ENCODE measurements around the gene CACNB4. TPM values are rescaled to one million over a fixed set of nuclear protein-coding genes. Genes with fewer than 3 reads are reported as not detected.

CACNB4 gene
- total and polyA plus RNA-seq, 2 donors = 3.0 to 3.5 TPM

DNA sequence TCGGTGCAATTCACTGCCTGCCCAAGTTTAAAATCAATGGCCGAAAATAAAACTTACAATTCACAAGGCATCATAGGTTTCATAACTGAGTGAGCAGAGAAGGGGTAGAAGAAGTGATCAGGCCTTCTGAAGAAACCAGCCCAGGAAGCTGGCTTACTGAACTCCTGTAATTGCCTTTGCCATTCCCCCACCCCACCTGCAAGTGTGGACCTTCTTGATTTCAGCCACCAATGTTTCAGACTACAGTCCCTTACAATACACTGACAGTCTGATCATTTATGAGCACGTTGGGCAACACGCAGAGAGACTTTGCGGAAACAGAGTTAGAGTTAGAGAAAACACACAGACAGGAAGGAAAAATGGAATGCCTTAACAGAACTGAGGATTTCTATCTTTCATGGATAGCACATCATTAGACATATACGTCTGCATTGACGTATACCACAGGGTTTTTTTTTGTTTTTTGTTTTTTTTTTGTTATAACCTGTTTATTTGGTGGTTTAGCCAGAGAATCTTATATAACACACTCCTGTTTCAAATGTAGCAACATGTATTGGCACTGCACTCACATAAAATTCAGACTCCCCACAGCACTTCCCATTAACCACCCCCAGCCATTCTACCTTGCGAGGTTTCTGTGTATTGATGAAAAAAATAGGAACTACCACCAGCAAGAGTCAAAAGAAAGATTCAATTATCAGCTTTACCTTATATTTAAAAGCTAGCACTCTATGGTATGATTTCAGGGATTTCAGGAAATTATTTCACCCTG is 126.4 kb downstream of the CACNB4 start:
- no peaks in the 10 kb centered on the region for H3K27me3 ChIP-seq (ENCODE audit: control insufficient read depth in 2 of 2, insufficient read depth in 1 of 2, low read length in 1 of 2)
- no peak overlapping the region for H3K4me3 ChIP-seq (ENCODE audit: low read length in 2 of 2)
- 98% methylated on average over 8 of the region's 8 CpGs for WGBS
- H3K36me3 ChIP-seq (ENCODE audit: control insufficient read depth in 2 of 2, insufficient read depth in 2 of 2, low read length in 1 of 2) = no peaks in the 10 kb centered on the region
- no peaks in the 10 kb centered on the region for H3K9me3 ChIP-seq (ENCODE audit: control insufficient read depth in 2 of 2, insufficient read depth in 1 of 2, low read length in 1 of 2)
- no peak overlapping the region for H3K27ac ChIP-seq (ENCODE audit: low read depth in 1 of 2, low read length in 1 of 2)
- no peak for DNase-seq (ENCODE audit: low read depth in 6 of 9, low spot score in 9 of 9)
- H3K4me1 ChIP-seq (ENCODE audit: control insufficient read depth in 2 of 2, insufficient read depth in 2 of 2, low read length in 2 of 2) = peaks cover 0 to 8% of the 10 kb centered on the region in 2 donors

DNA sequence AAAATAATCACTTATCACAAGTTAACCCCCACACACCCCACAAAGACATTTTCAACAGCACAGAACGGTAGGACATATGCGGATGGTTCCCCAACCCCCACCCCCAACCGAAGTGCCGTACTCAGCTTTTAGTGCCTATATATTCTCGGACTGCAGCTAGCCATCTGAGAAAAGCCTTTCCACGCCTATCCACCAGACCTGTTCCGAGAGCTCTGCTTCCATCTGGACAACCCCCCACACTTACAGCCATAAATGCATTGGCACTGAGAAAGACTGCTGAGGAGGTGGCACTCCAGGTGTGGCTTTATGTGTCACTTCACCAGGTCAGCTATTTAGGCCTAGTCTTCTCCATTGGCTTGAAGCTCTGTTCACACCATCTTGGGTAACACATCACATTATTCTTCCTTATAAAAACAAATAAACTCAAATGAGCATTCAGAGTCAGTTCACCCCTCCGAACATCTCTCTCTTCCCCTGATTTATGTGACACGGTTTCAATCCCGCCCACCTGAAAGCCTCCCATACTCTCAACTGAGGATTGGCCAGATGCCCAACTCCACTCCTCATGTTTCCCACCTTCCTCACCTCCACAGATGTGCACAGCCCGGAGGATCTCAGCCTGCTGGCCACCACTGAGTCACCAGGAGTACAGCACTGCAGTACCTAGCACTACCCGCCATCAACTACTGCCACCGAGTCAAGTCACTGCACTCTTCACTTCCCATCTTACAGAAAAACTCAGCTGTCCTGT is 127.4 kb downstream of the CACNB4 start:
- no peaks in the 10 kb centered on the region for H3K27me3 ChIP-seq (ENCODE audit: control insufficient read depth in 2 of 2, insufficient read depth in 1 of 2, low read length in 1 of 2)
- 97% methylated on average over 13 of the region's 13 CpGs for WGBS
- H3K4me3 ChIP-seq (ENCODE audit: low read length in 2 of 2) = no peak overlapping the region
- H3K36me3 ChIP-seq (ENCODE audit: control insufficient read depth in 2 of 2, insufficient read depth in 2 of 2, low read length in 1 of 2) = no peaks in the 10 kb centered on the region
- H3K4me1 ChIP-seq (ENCODE audit: control insufficient read depth in 2 of 2, insufficient read depth in 2 of 2, low read length in 2 of 2) = peaks cover 0 to 8% of the 10 kb centered on the region in 2 donors
- H3K27ac ChIP-seq (ENCODE audit: low read depth in 1 of 2, low read length in 1 of 2) = no peak overlapping the region
- DNase-seq (ENCODE audit: low read depth in 6 of 9, low spot score in 9 of 9) = no peak
- H3K9me3 ChIP-seq (ENCODE audit: control insufficient read depth in 2 of 2, insufficient read depth in 1 of 2, low read length in 1 of 2) = no peaks in the 10 kb centered on the region

DNA sequence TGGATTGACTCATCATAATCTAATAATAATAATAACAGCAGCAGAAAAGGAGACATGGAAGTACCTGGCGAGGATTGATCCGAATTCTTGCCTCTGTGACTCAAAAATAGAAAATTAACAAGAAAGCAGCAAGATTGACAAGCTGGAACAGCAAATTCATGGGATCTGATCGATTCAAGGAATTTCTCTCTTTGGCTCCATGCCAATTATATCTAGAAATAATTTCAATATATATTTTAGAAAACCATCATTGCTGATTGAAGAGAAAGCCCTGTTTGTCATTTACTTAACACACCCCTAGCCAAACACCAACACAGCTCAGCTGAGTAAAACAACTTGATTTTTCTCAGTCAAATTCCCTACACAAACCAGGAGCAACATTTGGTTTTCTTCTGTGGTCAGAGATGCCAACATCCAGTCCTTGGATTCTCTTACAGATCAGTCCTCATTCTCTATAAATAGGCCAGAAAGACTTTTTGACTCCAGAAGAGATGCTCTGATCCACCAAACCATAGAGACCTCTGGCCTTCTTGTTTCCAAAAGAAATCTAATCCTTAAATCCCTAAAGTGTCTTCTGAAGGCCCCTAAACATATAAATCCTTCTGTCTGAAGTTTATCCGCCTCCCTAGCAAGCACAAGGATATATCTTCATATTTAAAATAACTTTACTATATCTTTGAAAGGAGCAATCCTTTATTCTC is 129.9 kb downstream of the CACNB4 start:
- Histone ChIP-seq H3K36me3 (ENCODE audit: control insufficient read depth in 2 of 2, insufficient read depth in 2 of 2, low read length in 1 of 2) (no peaks in the 10 kb centered on the region), H3K4me1 (ENCODE audit: control insufficient read depth in 2 of 2, insufficient read depth in 2 of 2, low read length in 2 of 2) (peaks cover 0 to 8% of the 10 kb centered on the region in 2 donors), H3K27ac (ENCODE audit: low read depth in 1 of 2, low read length in 1 of 2) (no peak overlapping the region), H3K27me3 (ENCODE audit: control insufficient read depth in 2 of 2, insufficient read depth in 1 of 2, low read length in 1 of 2) (no peaks in the 10 kb centered on the region), H3K9me3 (ENCODE audit: control insufficient read depth in 2 of 2, insufficient read depth in 1 of 2, low read length in 1 of 2) (no peaks in the 10 kb centered on the region), H3K4me3 (ENCODE audit: low read length in 2 of 2) (no peak overlapping the region)
- no peak for DNase-seq (ENCODE audit: low read depth in 6 of 9, low spot score in 9 of 9)
- WGBS = 92% methylated on average over 4 of the region's 4 CpGs

- Histone ChIP-seq H3K36me3 (ENCODE audit: control insufficient read depth in 2 of 2, insufficient read depth in 2 of 2, low read length in 1 of 2) (no peaks in the 10 kb centered on the region), H3K4me1 (ENCODE audit: control insufficient read depth in 2 of 2, insufficient read depth in 2 of 2, low read length in 2 of 2) (no peaks in the 10 kb centered on the region), H3K9me3 (ENCODE audit: control insufficient read depth in 2 of 2, insufficient read depth in 1 of 2, low read length in 1 of 2) (no peaks in the 10 kb centered on the region), H3K27me3 (ENCODE audit: control insufficient read depth in 2 of 2, insufficient read depth in 1 of 2, low read length in 1 of 2) (no peaks in the 10 kb centered on the region), H3K4me3 (ENCODE audit: low read length in 2 of 2) (no peak overlapping the region), H3K27ac (ENCODE audit: low read depth in 1 of 2, low read length in 1 of 2) (no peak overlapping the region)
- no peak for DNase-seq (ENCODE audit: low read depth in 6 of 9, low spot score in 9 of 9)
- 96% methylated on average over 11 of the region's 11 CpGs for WGBS
Measured at GRCh38 chr2:151967829-151968722, 130.8 kb downstream of the CACNB4 start.

- WGBS = 96% methylated on average over 4 of the region's 4 CpGs
- Histone ChIP-seq H3K27ac (ENCODE audit: low read depth in 1 of 2, low read length in 1 of 2) (no peak overlapping the region), H3K9me3 (ENCODE audit: control insufficient read depth in 2 of 2, insufficient read depth in 1 of 2, low read length in 1 of 2) (no peaks in the 10 kb centered on the region), H3K27me3 (ENCODE audit: control insufficient read depth in 2 of 2, insufficient read depth in 1 of 2, low read length in 1 of 2) (no peaks in the 10 kb centered on the region), H3K4me3 (ENCODE audit: low read length in 2 of 2) (no peak overlapping the region), H3K36me3 (ENCODE audit: control insufficient read depth in 2 of 2, insufficient read depth in 2 of 2, low read length in 1 of 2) (no peaks in the 10 kb centered on the region), H3K4me1 (ENCODE audit: control insufficient read depth in 2 of 2, insufficient read depth in 2 of 2, low read length in 2 of 2) (no peaks in the 10 kb centered on the region)
- no peak for DNase-seq (ENCODE audit: low read depth in 6 of 9, low spot score in 9 of 9)
Measured at GRCh38 chr2:151965884-151966283, 133.0 kb downstream of the CACNB4 start.

DNA sequence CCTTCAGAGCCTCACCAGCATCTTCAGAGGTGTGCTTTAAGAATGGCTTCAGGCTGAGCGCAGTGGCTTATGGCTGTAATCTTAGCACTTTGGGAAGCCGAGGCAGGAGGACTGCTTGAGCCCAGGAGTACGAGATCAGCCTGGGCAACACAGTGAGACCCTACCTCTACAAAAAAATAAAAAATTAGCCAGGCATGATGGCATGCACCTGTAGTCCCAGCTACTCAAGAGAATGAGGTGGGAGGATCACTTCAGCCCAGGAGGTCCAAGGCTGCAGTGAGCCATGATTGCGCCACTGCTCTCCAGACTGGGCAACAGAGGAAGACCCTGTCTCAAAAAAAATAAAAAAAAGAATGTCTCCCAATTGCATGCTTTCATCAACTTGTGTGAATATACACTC is 137.3 kb downstream of the CACNB4 start:
- WGBS = 97% methylated on average over 4 of the region's 4 CpGs
- no peaks in the 10 kb centered on the region for H3K27me3 ChIP-seq (ENCODE audit: control insufficient read depth in 2 of 2, insufficient read depth in 1 of 2, low read length in 1 of 2)

DNA sequence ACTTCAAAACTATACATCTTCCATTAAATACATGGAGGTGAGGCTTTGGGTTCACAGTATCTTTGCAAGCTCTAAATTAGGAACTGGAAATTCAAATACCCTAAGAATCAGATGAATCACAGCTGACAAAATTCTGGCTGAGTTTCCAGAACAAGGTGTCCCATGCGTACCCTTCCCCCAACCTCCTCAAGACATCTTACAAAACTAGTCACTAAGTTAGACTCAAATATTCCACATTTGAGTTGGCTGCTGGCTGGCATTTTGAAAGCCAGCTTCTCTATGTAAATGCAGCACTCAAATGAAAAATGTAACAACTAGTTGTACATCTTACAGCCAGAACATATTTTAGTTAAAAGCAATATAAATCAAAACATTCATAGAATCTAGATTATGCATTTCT is 139.6 kb downstream of the CACNB4 start:
- no peaks in the 10 kb centered on the region for H3K27me3 ChIP-seq (ENCODE audit: control insufficient read depth in 2 of 2, insufficient read depth in 1 of 2, low read length in 1 of 2)
- WGBS = 98% methylated on average over 1 of the region's 1 CpG
- H3K4me3 ChIP-seq (ENCODE audit: low read length in 2 of 2) = no peak overlapping the region
- no peaks in the 10 kb centered on the region for H3K9me3 ChIP-seq (ENCODE audit: control insufficient read depth in 2 of 2, insufficient read depth in 1 of 2, low read length in 1 of 2)
- DNase-seq (ENCODE audit: low read depth in 6 of 9, low spot score in 9 of 9) = no peak
- no peak overlapping the region for H3K27ac ChIP-seq (ENCODE audit: low read depth in 1 of 2, low read length in 1 of 2)
- H3K4me1 ChIP-seq (ENCODE audit: control insufficient read depth in 2 of 2, insufficient read depth in 2 of 2, low read length in 2 of 2) = no peaks in the 10 kb centered on the region
- H3K36me3 ChIP-seq (ENCODE audit: control insufficient read depth in 2 of 2, insufficient read depth in 2 of 2, low read length in 1 of 2) = no peaks in the 10 kb centered on the region

More for the DNA sequence above, 137.3 kb downstream of the CACNB4 start:
- Histone ChIP-seq H3K36me3 (ENCODE audit: control insufficient read depth in 2 of 2, insufficient read depth in 2 of 2, low read length in 1 of 2) (no peaks in the 10 kb centered on the region), H3K27ac (ENCODE audit: low read depth in 1 of 2, low read length in 1 of 2) (no peak overlapping the region), H3K4me1 (ENCODE audit: control insufficient read depth in 2 of 2, insufficient read depth in 2 of 2, low read length in 2 of 2) (no peaks in the 10 kb centered on the region), H3K4me3 (ENCODE audit: low read length in 2 of 2) (no peak overlapping the region), H3K9me3 (ENCODE audit: control insufficient read depth in 2 of 2, insufficient read depth in 1 of 2, low read length in 1 of 2) (no peaks in the 10 kb centered on the region)
- DNase-seq (ENCODE audit: low read depth in 6 of 9, low spot score in 9 of 9) = no peak

- DNase-seq (ENCODE audit: low read depth in 6 of 9, low spot score in 9 of 9) = no peak
- Histone ChIP-seq H3K4me3 (ENCODE audit: low read length in 2 of 2) (no peak overlapping the region), H3K4me1 (ENCODE audit: control insufficient read depth in 2 of 2, insufficient read depth in 2 of 2, low read length in 2 of 2) (no peaks in the 10 kb centered on the region), H3K27me3 (ENCODE audit: control insufficient read depth in 2 of 2, insufficient read depth in 1 of 2, low read length in 1 of 2) (no peaks in the 10 kb centered on the region), H3K9me3 (ENCODE audit: control insufficient read depth in 2 of 2, insufficient read depth in 1 of 2, low read length in 1 of 2) (no peaks in the 10 kb centered on the region), H3K36me3 (ENCODE audit: control insufficient read depth in 2 of 2, insufficient read depth in 2 of 2, low read length in 1 of 2) (no peaks in the 10 kb centered on the region), H3K27ac (ENCODE audit: low read depth in 1 of 2, low read length in 1 of 2) (no peak overlapping the region)
- WGBS = 94% methylated on average over 2 of the region's 2 CpGs
Measured at GRCh38 chr2:151953467-151953866, 145.4 kb downstream of the CACNB4 start.

Data from thymus (tissue), 11 donors.